ENCODE results near the gene TMPRSS2. TPM values are rescaled to one million over a fixed set of nuclear protein-coding genes. Genes with fewer than 3 reads are reported as not detected.

TMPRSS2 gene
- total RNA-seq, 2 experiments from 2014 or later = not detected

- DNase-seq (no peak), ATAC-seq (ENCODE audit: poor library complexity) (no peak)
- H3K36me3 ChIP-seq (ENCODE audit: insufficient read depth, low read length) = no peaks in the 10 kb centered on the region
- ChIA-PET POLR2A (no interaction called here), CTCF (no interaction called here)
- H3K27me3 ChIP-seq (ENCODE audit: control insufficient read depth in 1 of 2, insufficient read depth in 2 of 2, low read length in 2 of 2) = peaks cover 3 to 19% of the 10 kb centered on the region in 2 experiments
- H3K9me3 ChIP-seq (ENCODE audit: control insufficient read depth in 1 of 2, insufficient read depth in 1 of 2, low read length in 2 of 2) = no peaks in the 10 kb centered on the region
- no peak overlapping the region for H3K27ac Mint-ChIP-seq
- H3K4me3 Mint-ChIP-seq = no peak overlapping the region
- TF ChIP-seq, protein P1, sequence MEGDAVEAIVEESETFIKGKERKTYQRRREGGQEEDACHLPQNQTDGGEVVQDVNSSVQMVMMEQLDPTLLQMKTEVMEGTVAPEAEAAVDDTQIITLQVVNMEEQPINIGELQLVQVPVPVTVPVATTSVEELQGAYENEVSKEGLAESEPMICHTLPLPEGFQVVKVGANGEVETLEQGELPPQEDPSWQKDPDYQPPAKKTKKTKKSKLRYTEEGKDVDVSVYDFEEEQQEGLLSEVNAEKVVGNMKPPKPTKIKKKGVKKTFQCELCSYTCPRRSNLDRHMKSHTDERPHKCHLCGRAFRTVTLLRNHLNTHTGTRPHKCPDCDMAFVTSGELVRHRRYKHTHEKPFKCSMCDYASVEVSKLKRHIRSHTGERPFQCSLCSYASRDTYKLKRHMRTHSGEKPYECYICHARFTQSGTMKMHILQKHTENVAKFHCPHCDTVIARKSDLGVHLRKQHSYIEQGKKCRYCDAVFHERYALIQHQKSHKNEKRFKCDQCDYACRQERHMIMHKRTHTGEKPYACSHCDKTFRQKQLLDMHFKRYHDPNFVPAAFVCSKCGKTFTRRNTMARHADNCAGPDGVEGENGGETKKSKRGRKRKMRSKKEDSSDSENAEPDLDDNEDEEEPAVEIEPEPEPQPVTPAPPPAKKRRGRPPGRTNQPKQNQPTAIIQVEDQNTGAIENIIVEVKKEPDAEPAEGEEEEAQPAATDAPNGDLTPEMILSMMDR (IDR thresholded peaks at IDR 0.05) = no peak
- H3K36me3 Mint-ChIP-seq (ENCODE audit: low read depth) = no peaks in the 10 kb centered on the region
- H3K4me1 ChIP-seq (ENCODE audit: insufficient read depth, low read length) = no peaks in the 10 kb centered on the region
- H3K4me1 Mint-ChIP-seq (ENCODE audit: low read depth) = no peaks in the 10 kb centered on the region
- no peaks in the 10 kb centered on the region for H3K9me3 Mint-ChIP-seq
- intact Hi-C loops (cut with DNase I, micrococcal nuclease) = no loop called here
- no peak overlapping the region for H3K4me3 ChIP-seq (ENCODE audit: low read length)
- peaks cover 38% of the 10 kb centered on the region for H3K27me3 Mint-ChIP-seq
- no peak overlapping the region for H3K27ac ChIP-seq (ENCODE audit: low read depth in 1 of 2, low read length in 2 of 2)
Measured at GRCh38 chr21:41542727-41543126, 34.8 kb upstream of the TMPRSS2 start.

DNA sequence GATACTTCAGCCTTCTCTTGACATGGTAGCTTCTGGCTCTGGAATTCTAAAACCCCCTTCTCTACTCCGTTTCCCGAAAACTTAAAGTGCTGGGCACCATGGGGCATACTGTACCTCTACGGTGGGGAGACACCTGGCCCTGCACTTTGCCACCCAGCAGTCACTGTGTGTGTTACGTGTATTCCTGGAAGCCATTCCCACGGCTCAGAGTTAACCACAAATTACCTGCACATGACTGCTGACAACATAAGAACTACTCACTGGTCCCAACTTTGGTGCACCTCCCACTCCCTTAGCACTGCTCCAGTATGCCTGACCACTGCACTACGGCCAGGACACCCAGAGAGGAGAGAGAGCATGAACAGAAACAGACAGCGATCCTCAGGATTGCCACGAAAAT, 29.4 kb upstream of the TMPRSS2 start:
- ATAC-seq (ENCODE audit: poor library complexity) (no peak), DNase-seq (no peak)
- H3K9me3 Mint-ChIP-seq = no peaks in the 10 kb centered on the region
- TF ChIP-seq, protein P1 (IDR thresholded peaks at IDR 0.05) = no peak
- Histone ChIP-seq H3K4me3 (ENCODE audit: low read length) (no peak overlapping the region), H3K36me3 (ENCODE audit: insufficient read depth, low read length) (no peaks in the 10 kb centered on the region), H3K9me3 (ENCODE audit: control insufficient read depth in 1 of 2, insufficient read depth in 1 of 2, low read length in 2 of 2) (no peaks in the 10 kb centered on the region), H3K27ac (ENCODE audit: low read depth in 1 of 2, low read length in 2 of 2) (no peak overlapping the region), H3K4me1 (ENCODE audit: insufficient read depth, low read length) (no peaks in the 10 kb centered on the region), H3K27me3 (ENCODE audit: control insufficient read depth in 1 of 2, insufficient read depth in 2 of 2, low read length in 2 of 2) (peaks cover 3 to 6% of the 10 kb centered on the region in 2 experiments)
- H3K27ac Mint-ChIP-seq = no peak overlapping the region
- intact Hi-C loops (cut with DNase I, micrococcal nuclease) = no loop called here
- POLR2A ChIA-PET = no interaction called here
- H3K4me3 Mint-ChIP-seq = no peak overlapping the region
- CTCF ChIA-PET = interaction anchor here (0.7 to 1.2 kb wide), 2 partner anchors 10 kb away, joined by 3 read pairs; no protein-coding TSS in a partner anchor
- no peaks in the 10 kb centered on the region for H3K36me3 Mint-ChIP-seq (ENCODE audit: low read depth)
- H3K27me3 Mint-ChIP-seq = peaks cover 35% of the 10 kb centered on the region
- no peaks in the 10 kb centered on the region for H3K4me1 Mint-ChIP-seq (ENCODE audit: low read depth)

DNA sequence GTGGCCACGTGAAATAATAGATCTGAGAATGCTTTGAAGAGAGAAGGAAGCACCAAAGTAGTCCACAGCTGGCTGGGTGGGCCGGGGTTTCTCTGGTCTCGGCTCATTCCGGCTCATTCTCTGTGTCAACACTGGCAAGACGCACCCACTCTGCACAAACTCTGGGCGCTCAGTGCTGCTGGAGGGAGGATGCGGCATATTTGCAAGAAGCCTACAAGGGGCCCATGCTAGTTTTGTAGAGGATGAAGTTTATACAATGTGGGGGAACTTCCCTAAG, 28.8 kb upstream of the TMPRSS2 start:
- no peak overlapping the region for H3K4me3 Mint-ChIP-seq
- ATAC-seq (ENCODE audit: poor library complexity) = no peak
- H3K9me3 Mint-ChIP-seq = no peaks in the 10 kb centered on the region
- no peaks in the 10 kb centered on the region for H3K4me1 ChIP-seq (ENCODE audit: insufficient read depth, low read length)
- H3K36me3 Mint-ChIP-seq (ENCODE audit: low read depth) = no peaks in the 10 kb centered on the region
- TF ChIP-seq, protein P1 (IDR thresholded peaks at IDR 0.05) = no peak
- H3K4me1 Mint-ChIP-seq (ENCODE audit: low read depth) = no peaks in the 10 kb centered on the region
- no peak for DNase-seq
- H3K27me3 Mint-ChIP-seq = peaks cover 33% of the 10 kb centered on the region
- POLR2A ChIA-PET = no interaction called here
- intact Hi-C loops (cut with DNase I, micrococcal nuclease) = no loop called here
- no peak overlapping the region for H3K4me3 ChIP-seq (ENCODE audit: low read length)
- CTCF ChIA-PET = interaction anchor here (1.2 kb wide), 1 partner anchor 10 kb away, joined by 3 read pairs; no protein-coding TSS in a partner anchor
- H3K27me3 ChIP-seq (ENCODE audit: control insufficient read depth in 1 of 2, insufficient read depth in 2 of 2, low read length in 2 of 2) = peaks cover 3 to 4% of the 10 kb centered on the region in 2 experiments
- no peaks in the 10 kb centered on the region for H3K9me3 ChIP-seq (ENCODE audit: control insufficient read depth in 1 of 2, insufficient read depth in 1 of 2, low read length in 2 of 2)
- H3K27ac ChIP-seq (ENCODE audit: low read depth in 1 of 2, low read length in 2 of 2) = no peak overlapping the region
- no peak overlapping the region for H3K27ac Mint-ChIP-seq
- H3K36me3 ChIP-seq (ENCODE audit: insufficient read depth, low read length) = no peaks in the 10 kb centered on the region

All from CD4-positive, alpha-beta T cell (primary cell).